Calu3 (cell line): ENCODE measurements around the gene ADAP2. TPM values are rescaled to one million over a fixed set of nuclear protein-coding genes. Genes with fewer than 3 reads are reported as not detected.

ENCODE experiments used
- Bru-seq: library from RNA; stranded (reverse); fragments of 400-500 nt; gene quantifications from one replicate; lab custom pipeline; 2021; lab: Mats Ljungman, UMichigan
- BruChase-seq, 2 experiments: library from RNA; stranded (reverse); fragments of 400-500 nt; gene quantifications; one replicate each; lab custom pipeline; 2021; lab: Mats Ljungman, UMichigan
- BruUV-seq: library from RNA; stranded (reverse); fragments of 400-500 nt; replicated peaks from 2 replicates; lab custom pipeline; 2021; lab: Mats Ljungman, UMichigan
- CTCF ChIA-PET: fragments of 300-600 bp; sonication (Branson Sonifier 250); formaldehyde crosslinking; loops from one replicate; lab custom pipeline; 2022; ENCODE audit warnings: antibody characterized with exemption; lab: Charles Lee
- DNase-seq: peaks from one replicate; pipeline ENCODE4 v3.0.0; 2022
- H3K27ac Mint-ChIP-seq: one replicate; pipeline ENCODE4 v1.8.0; 2022; ENCODE audit warnings: mixed read lengths; ENCODE audit not compliant: unreplicated experiment
- H3K27me3 Mint-ChIP-seq: one replicate; pipeline ENCODE4 v1.8.0; 2022; ENCODE audit warnings: mixed read lengths; ENCODE audit not compliant: unreplicated experiment
- H3K36me3 Mint-ChIP-seq: one replicate; pipeline ENCODE4 v1.8.0; 2022; ENCODE audit warnings: mild to moderate bottlenecking, moderate library complexity, mixed read lengths; ENCODE audit not compliant: insufficient read depth, unreplicated experiment
- H3K4me1 Mint-ChIP-seq: one replicate; pipeline ENCODE4 v1.8.0; 2022; ENCODE audit warnings: mild to moderate bottlenecking, low read depth, mixed read lengths; ENCODE audit not compliant: unreplicated experiment
- H3K4me3 Mint-ChIP-seq: one replicate; pipeline ENCODE4 v1.8.0; 2022; ENCODE audit warnings: mild to moderate bottlenecking, low read depth, moderate library complexity, mixed read lengths; ENCODE audit not compliant: unreplicated experiment
- H3K9me3 Mint-ChIP-seq: one replicate; pipeline ENCODE4 v1.8.0; 2022; ENCODE audit warnings: low read depth, mixed read lengths; ENCODE audit not compliant: unreplicated experiment
- CTCF ChIP-seq: fragments of 200-600 bp; IDR thresholded peaks from one replicate; pipeline ENCODE4 v1.8.0; 2022; ENCODE audit warnings: antibody characterized with exemption; ENCODE audit not compliant: unreplicated experiment
- intact Hi-C: fragments of 100-400 bp; cut with micrococcal nuclease; formaldehyde crosslinking; loops from one replicate; pipeline ENCODE4 v1.10.0; 2022; ENCODE audit not compliant: unreplicated experiment
- long read RNA-seq: library from polyadenylated mRNA; stranded (forward); transcript quantifications from one replicate; pipeline ENCODE4 v2.0.0, GENCODE V29; 2022
- total RNA-seq: library from RNA; stranded (reverse); gene quantifications from 2 replicates; pipeline ENCODE4 v1.2.3, GENCODE V29; 2022

Gene ADAP2
- total RNA-seq (2.1 TPM in 1 of 2 replicates, not detected in the other), Bru-seq, nascent RNA (percentile 9 among the genes with signal in this experiment), BruChase-seq, experiment 1, labeled RNA remaining after a 6-hour chase (percentile 14 among the genes with signal in this experiment), BruChase-seq, experiment 2, labeled RNA remaining after a 2-hour chase (percentile 10 among the genes with signal in this experiment)
- long read RNA-seq, result 0 reads

- CTCF ChIA-PET, result interaction anchor here (0.6 kb wide), 1 partner anchor 80 kb away, joined by 6 read pairs; no protein-coding TSS in a partner anchor
- no peaks in the 10 kb centered on the region for H3K9me3 Mint-ChIP-seq
- BruUV-seq, result no TSS peak
- H3K36me3 Mint-ChIP-seq, result peaks cover 4% of the 10 kb centered on the region
- peaks cover 11% of the 10 kb centered on the region for H3K4me1 Mint-ChIP-seq
- intact Hi-C loops, result no loop called here
- peak; percentile 60 for DNase-seq
- H3K27ac Mint-ChIP-seq, result no peak within 1 kb of the TSS
- no peak for TF ChIP-seq CTCF
- peaks cover 59% of the 10 kb centered on the region for H3K27me3 Mint-ChIP-seq
- peak within 1 kb of the TSS; percentile 76 for H3K4me3 Mint-ChIP-seq
Measured at GRCh38 chr17:30921544-30922196, at the start of gene ADAP2. TSS of gene ADAP2 (plus strand) at chr17:30921945. CDS start at chr17:30922015, 70 bp downstream.

- Mint-ChIP-seq H3K9me3 (no peaks in the 10 kb centered on the region), H3K36me3 (peaks cover 19% of the 10 kb centered on the region), H3K27ac (no peak overlapping the region), H3K27me3 (no peaks in the 10 kb centered on the region), H3K4me1 (no peaks in the 10 kb centered on the region), H3K4me3 (no peak overlapping the region)
- CTCF ChIA-PET, result no interaction called here
- no peak for TF ChIP-seq CTCF
- no TSS peak for BruUV-seq
- intact Hi-C loops, result no loop called here
- no peak for DNase-seq
Measured at GRCh38 chr17:30886187-30886586, 35.6 kb upstream of the ADAP2 start.

GRCh38 chr17:30894236-30894635 lies 27.5 kb upstream of the ADAP2 start:
- intact Hi-C loops, result no loop called here
- Mint-ChIP-seq H3K36me3 (peaks cover 17% of the 10 kb centered on the region), H3K27ac (no peak overlapping the region), H3K4me3 (no peak overlapping the region), H3K27me3 (no peaks in the 10 kb centered on the region), H3K9me3 (no peaks in the 10 kb centered on the region), H3K4me1 (no peaks in the 10 kb centered on the region)
- no peak for DNase-seq
- no peak for TF ChIP-seq CTCF
- CTCF ChIA-PET, result no interaction called here
- BruUV-seq, result no TSS peak

- no peak for DNase-seq
- no peaks in the 10 kb centered on the region for H3K4me1 Mint-ChIP-seq
- H3K36me3 Mint-ChIP-seq, result peaks cover 31% of the 10 kb centered on the region
- CTCF ChIA-PET, result no interaction called here
- H3K27me3 Mint-ChIP-seq, result no peaks in the 10 kb centered on the region
- H3K9me3 Mint-ChIP-seq, result no peaks in the 10 kb centered on the region
- TF ChIP-seq CTCF, result no peak
- BruUV-seq, result no TSS peak
- no peak overlapping the region for H3K4me3 Mint-ChIP-seq
- H3K27ac Mint-ChIP-seq, result no peak overlapping the region
- intact Hi-C loops, result no loop called here
Measured at GRCh38 chr17:30897311-30897710, 24.4 kb upstream of the ADAP2 start.
